GM19238 (cell line): ENCODE measurements around the gene GLT1D1.

Experiments used
- DNase-seq: peaks from one replicate; pipeline ENCODE4 v3.0.0; 2011; ENCODE audit warnings: low spot score; ENCODE audit not compliant: insufficient read length

GLT1D1 gene

DNA sequence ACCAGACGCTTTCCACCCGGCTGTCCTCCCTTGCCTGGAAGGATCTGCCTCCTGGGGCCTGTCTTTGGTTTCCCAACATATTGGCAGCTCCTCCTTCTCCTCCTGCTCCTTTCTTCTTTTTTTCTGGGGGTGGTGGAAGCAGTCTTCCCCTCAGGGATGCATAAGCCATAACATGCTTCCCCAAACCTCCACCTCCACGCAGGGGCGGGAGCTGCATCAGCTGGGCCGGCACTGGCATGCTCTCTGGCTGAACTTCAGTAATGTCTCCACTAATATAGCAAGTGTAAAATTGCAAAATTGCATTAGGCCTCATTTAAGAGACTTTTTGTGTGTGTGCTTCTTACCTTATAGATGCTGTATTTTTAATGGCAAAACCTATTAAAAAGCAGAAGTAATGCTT lies 58.6 kb downstream of the GLT1D1 start:
- no peak for DNase-seq

DNA sequence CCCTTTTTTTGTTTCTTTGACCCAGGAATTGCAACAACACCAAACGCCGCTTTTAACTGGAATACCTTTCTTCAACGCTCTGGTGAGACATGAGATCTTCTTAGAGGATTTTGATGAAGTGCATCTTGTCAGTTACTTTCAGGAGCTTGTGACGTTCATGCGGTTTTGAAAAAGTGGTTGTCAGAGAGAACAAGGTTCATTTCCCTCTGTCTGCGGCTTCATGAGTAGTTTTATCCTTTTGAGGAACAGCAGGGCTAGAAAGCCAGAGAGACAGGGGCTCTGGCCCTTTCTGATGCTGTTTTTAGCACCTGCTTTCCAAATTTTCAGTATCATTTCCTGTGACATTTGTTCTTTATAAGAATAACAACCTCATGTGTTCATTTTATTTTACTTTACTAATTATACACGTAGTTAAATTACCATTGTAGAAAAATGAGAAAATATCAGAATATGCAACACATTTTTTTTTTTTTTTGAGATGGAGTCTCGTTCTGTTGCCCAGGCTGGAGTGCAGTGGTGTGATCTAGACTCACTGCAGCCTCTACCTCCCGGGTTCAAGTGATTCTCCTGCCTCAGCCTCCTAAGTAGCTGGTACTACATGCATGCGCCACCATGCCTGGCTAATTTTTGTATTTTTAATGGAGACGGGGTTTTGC lies 61.8 kb downstream of the GLT1D1 start:
- DNase-seq: peak; percentile 32

DNA sequence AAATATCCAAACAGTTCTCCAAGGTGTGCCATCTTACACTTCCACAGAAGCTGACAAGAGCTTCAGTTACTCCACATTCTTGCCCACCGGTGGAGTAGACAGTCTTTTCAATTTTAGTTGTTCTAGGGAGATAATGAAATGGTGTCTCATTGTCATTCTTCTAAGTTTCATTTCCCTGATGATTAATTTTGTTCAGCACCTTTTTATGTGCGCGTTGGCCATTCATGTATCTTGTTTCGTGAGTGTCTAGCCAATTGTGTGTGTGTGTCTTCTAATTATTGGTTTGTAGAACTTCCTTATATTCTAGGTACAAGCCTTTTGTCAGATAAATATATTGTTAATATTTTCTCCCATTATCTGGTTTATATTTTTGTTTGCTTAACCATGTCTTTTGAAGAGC lies 63.1 kb downstream of the GLT1D1 start:
- no peak for DNase-seq

- DNase-seq: no peak
Measured at GRCh38 chr12:128918481-128919260, 65.4 kb downstream of the GLT1D1 start.

DNA sequence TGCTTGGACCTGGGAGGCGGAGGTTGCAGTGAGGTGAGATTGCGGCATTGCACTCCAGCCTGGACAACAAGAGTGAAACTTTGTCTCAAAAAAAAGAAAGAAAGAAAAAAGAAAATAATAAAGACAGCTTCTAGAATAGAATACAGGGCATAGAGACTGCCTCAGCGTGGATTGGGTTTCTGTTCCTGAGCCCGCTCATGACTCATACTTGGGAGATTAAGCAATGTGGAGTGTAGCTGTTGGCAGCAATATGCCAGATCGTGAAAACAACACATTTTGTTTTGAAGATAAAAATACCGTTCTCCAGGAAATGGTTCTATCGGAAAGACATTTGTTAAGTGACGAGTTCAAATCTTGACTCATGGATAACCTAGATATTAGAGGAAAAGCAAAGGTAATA lies 67.2 kb downstream of the GLT1D1 start:
- DNase-seq: no peak

DNA sequence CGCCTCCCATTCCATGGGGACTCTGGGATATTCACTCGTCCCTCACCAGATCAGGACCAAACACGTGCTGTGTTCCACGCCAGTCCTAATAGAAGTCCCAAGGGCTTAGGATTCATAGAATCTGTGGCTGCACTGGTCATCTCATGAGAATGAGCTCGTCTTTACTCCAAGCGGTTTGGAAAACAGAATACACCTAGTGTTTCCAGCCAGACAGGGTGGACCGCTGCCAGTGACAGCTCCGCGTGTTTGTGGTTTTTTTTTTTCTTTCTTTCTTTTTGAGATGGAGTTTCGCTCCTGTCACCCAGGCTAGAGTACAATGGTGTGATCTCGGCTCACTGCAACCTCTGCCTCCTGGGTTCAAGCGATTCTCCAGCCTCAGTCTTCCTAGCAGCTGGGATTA lies 75.1 kb downstream of the GLT1D1 start:
- no peak for DNase-seq

DNA sequence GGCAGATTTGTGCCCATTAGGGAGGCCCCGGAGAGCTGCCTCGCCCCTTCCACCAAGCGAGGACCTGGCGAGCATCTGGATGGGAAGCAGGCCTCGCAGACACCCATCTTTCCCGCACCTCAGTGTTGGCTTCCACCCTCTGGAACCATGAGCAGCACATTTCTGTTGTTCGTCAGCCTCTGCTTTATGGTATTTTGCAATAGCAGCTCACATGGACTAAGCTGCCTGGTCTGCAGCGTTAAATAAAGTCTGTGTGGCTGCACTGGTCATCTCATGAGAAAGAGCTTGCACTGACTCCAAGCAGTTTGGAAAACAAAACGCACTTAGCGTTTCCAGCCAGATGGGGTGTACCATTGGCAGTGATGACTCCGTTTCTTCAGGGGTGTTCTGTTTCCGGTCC lies 75.8 kb downstream of the GLT1D1 start:
- DNase-seq: no peak

DNA sequence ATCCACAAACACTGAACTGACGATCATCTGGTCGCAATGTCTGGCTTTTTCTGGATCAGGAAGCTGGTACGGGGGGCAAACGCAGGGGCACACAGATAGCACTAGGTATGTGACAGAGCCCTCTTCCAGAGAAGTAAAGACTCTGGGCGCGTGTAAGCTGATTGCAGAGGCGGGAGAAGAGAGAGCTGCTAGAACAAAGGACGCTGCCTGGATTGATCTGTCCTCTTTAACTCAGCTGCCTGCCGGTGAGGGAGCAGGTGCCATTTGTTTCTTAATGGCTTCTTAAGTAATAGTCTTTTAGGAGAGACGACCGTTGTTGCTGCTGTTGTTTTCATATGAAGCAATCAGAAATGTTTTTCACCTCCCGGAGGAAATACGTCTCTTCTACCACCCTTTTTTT lies 77.3 kb downstream of the GLT1D1 start:
- no peak for DNase-seq

DNA sequence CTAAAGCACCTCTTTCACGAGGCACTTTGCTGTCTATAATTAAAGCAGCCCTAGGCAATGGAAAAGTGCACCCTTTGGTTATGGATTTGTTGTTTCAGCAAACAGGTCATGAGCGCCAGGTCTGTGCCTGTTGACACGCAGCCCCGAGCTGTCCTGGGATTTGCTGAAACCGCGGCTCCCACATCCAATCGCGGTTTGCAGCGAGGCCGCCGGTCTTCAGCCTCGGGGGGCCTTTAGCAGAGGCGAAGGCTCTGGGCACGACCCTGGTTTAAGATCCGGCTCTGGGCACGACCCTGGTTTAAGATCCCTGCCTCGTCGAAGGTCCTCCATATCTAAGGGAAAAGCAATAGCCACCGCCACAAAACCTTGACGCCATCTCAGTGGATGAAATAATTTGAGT lies 79.2 kb downstream of the GLT1D1 start:
- no peak for DNase-seq

GRCh38 chr12:128933039-128933438 lies 79.8 kb downstream of the GLT1D1 start:
- DNase-seq: no peak

GRCh38 chr12:128933926-128934325 lies 80.6 kb downstream of the GLT1D1 start:
- DNase-seq: no peak

- DNase-seq: no peak
Measured at GRCh38 chr12:128938886-128939285, 85.6 kb downstream of the GLT1D1 start.

DNA sequence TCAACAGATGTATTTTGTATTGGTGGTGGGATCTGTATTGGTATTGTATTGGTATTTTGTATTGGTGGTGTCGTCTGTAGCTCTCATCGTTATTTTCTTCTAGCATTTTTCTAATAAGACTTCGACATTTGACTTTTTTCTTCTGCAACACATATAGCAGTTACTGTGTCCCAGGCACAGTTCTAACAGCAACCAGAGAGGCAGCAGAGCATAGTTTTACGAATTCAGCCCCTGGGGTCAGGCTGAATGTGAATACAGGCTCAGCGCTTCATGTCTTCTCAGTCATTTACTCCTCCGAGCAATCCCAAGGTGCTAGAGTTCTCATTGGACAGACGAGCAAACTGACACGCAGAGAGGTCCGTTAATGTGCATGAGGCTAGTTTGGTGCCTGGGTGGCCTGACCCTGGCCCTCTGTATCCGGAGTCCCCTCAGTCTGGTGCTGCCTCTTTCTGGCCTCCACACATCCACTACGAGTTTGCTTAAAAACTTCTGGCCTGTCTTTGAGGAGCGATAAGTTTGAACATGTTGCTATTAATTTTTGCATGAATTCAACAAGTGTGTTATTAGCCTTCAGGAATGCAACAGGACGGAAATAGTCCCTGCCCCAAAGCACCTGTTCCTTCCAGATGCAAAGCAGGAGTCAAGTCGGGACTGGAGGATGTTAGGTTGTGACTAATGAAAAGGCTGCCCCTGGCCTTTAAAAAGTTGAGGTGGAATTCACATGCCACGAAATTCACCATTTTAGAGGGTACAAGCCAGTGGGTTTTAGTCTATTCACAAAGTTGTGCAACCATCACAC lies 87.0 kb downstream of the GLT1D1 start:
- no peak for DNase-seq

DNA sequence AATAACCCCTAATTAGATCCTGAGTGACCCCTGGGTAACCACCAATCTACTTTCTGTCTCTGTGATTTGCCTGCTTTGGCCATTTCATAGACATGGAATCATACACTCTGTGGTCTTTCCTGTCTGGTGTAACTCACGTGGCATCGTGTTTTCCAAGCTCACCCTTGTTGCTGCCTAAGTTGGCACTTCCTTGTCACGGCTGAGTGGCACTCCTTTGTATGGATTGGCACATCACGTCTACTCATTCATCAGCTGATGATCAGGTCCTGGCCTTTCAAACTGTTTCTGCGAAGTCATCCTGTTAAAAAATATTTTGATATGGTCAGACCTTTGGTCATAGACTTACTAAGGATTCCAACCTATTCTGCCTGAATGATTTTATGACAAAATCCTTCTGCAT lies 87.7 kb downstream of the GLT1D1 start:
- no peak for DNase-seq

DNA sequence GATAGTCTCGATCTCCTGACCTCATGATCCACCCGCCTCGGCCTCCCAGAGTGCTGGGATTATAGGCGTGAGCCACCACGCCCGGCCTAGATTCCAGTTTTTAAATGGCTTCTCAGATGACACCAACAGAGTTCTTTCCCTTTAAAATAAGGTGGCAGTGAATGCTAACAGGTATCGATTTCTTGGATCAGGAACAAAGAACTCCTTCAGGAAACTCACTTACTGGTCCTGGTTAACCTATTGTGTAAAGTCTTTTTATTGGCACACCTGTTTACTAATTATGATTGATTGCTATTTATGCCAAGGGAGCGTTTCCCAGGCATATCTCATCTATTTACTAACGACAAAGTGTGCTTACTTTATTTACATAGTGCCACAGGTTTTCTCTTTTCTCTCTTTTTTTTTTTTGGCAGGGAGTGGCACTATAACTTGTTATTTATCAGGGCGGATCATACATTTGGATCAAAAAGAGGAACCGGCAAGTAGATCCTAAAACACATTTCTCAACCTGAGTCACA lies 89.7 kb downstream of the GLT1D1 start:
- DNase-seq: no peak

DNA sequence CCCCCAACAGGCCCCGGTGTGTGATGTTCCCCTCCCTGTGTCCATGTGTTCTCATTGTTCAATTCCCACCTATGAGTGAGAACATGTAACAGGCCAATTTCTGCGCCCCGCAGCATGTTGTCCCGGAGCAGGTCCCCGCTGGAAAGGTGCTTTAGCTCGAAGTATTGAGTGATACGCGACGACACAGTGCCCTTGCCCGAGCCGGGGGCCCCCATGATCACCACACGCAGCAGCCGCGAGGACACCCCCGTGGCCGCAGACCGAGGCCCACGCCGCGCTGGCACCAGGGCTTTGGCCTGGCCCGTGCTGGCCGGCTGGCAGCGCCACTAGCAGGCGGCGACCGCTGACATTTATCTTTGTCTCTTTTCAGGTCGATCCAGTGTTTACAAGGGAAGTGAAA lies 91.7 kb downstream of the GLT1D1 start:
- DNase-seq: no peak

GRCh38 chr12:128947209-128947608 lies 93.9 kb downstream of the GLT1D1 start:
- DNase-seq: no peak

- DNase-seq: no peak
Measured at GRCh38 chr12:128949086-128949485, 95.8 kb downstream of the GLT1D1 start.

DNA sequence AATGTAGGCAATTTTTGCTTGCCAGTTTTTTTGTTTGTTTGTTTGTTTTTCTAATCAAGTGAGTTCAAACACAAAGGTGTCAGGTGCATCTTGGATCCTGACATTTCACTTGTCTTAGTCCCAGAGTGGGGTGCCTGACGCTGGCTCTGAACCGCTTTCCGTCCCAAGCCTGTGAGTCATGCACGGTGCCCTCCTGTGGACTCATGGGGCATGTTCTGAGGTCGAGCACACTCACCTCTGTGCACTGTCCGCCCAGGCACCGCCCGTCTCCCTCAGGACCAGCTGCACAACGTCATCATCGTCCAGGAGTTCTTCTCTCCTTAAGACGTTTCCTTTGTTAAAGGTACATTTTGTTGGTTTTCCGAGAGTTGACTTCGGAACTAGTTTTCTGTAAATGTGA lies 98.2 kb downstream of the GLT1D1 start:
- DNase-seq: no peak

- DNase-seq: no peak
Measured at GRCh38 chr12:128956755-128957154, 103.5 kb downstream of the GLT1D1 start.

- DNase-seq: no peak
Measured at GRCh38 chr12:128959901-128960300, 106.6 kb downstream of the GLT1D1 start.

DNA sequence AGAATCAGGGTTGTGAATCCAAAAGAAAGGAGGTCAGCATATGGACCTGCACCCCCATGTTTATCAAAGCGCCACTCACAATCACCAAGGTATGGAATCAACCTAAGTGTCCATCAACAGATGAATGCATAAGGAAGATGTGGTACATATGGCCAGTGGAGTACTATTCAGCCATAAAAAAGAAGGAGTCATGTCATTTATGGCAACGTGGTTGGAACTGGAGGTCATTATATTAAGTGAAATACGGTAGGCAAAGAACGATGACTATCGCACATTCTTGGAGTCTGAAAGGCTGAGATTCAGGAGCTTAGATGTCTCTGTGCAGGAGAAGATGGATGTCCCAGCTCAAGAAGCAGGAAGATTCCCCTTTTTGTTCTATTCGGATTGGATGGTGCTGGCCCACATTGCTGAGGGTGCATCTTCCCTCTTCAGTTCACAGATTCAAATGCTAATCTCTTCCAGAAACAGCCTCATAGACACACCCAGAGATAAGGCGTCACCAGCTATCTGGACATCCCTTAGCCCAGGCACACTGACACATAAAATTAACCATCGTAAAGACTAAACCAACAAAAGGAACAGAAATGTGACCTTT lies 108.1 kb downstream of the GLT1D1 start:
- DNase-seq: no peak
